IPS-11a (cell line): ENCODE results near the gene HBZ.
A peak's percentile ranks its signal among the peaks of the same experiment; 100 is the strongest.
"Not testable (repeated sequence)": the region's sequence is repeated elsewhere in the genome, so short reads cannot be mapped to it uniquely, and the experiment has no call there.

Experiments
- H3K4me3 ChIP-seq: one replicate; pipeline ENCODE4 v1.5.1; 2013; ENCODE audit warnings: low read depth, low read length, control low read depth

HBZ gene

GRCh38 chr16:164134-164823 lies 11.8 kb downstream of the HBZ start:
- H3K4me3 ChIP-seq = not testable (repeated sequence)

- peak overlapping the region; percentile 0 for H3K4me3 ChIP-seq
These were observed 12.5 kb downstream of the HBZ start for GRCh38 chr16:164827-165538.

GRCh38 chr16:165539-166374 lies 13.3 kb downstream of the HBZ start, which contains the start of gene HBM:
TSS of gene HBM (plus strand) at chr16:165978. CDS start at chr16:165998, 20 bp downstream.
- peak within 1 kb of the TSS; percentile 0 for H3K4me3 ChIP-seq

DNA sequence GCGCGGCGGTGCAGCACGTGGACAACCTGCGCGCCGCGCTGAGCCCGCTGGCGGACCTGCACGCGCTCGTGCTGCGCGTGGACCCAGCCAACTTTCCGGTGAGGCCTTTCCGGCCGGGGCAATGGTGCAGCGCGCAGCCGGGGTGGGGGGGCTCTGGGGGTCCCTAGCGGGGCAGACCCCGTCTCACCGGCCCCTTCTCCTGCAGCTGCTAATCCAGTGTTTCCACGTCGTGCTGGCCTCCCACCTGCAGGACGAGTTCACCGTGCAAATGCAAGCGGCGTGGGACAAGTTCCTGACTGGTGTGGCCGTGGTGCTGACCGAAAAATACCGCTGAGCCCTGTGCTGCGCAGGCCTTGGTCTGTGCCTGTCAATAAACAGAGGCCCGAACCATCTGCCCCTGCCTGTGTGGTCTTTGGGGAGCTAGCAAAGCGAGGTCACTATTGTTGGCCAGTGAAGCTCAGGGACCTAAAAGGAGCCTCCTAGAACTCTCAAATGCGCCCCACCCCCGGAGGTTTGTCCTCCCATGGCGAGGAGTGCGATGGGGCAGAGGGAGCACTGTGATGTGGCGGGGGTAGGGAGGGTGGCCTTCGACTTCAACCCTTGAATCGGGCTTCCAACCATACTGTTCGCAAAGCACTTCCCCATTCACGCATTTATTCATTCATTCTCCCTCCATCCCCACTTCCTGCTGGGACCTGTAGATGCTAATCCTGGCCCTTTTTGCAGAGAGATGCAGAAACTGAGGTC lies 14.1 kb downstream of the HBZ start:
- no peak overlapping the region for H3K4me3 ChIP-seq

DNA sequence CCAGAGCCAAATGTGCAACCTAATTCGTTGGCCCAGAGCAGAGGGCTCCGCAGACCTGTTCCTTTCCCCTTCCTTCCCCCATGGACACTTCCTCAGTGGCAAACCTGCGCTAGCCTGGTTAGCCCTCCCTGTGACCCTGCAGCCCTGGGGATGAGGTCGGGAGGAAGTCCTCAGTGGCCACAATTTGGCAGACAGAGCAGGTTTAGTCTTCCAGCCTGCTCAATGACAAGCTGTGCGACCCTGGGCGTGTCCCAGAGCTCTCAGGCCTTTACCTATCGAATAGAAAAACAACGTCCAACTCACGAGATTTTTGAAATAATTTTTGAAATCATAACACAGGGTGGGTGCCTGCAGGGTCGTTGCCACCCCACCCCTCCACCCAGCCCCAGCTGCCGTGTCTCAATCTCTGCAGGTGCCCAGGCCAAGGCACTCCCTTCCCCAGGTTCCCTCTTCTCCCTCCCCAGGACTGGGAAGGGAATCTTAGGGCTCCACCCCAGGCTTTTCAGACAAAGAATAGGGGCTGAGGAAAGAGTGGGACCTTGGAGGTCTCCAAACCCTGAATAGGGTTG lies 14.8 kb downstream of the HBZ start:
- H3K4me3 ChIP-seq = no peak overlapping the region

GRCh38 chr16:168424-168823 lies 16.0 kb downstream of the HBZ start:
- no peak overlapping the region for H3K4me3 ChIP-seq

DNA sequence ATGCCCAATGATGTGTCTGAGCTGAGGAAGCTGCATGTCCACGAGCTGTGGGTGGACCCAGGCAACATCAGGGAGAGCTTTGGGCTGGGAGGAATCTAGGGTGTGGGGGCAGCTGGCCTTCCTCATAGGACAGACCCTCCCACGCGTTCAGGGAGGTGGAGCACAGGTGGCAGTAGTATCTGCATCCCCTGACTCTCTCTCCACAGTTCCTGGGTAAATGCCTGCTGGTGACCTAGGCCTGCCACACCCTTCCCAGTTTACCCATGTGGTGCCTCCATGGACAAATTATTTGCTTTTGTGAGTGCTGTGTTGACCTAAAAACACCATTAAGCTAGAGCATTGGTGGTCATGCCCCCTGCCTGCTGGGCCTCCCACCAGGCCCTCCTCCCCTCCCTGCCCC lies 16.6 kb downstream of the HBZ start:
- H3K4me3 ChIP-seq = no peak overlapping the region

DNA sequence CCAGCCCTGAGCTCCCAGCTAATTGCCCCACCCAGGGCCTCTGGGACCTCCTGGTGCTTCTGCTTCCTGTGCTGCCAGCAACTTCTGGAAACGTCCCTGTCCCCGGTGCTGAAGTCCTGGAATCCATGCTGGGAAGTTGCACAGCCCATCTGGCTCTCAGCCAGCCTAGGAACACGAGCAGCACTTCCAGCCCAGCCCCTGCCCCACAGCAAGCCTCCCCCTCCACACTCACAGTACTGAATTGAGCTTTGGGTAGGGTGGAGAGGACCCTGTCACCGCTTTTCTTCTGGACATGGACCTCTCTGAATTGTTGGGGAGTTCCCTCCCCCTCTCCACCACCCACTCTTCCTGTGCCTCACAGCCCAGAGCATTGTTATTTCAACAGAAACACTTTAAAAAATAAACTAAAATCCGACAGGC lies 17.7 kb downstream of the HBZ start:
- H3K4me3 ChIP-seq = not testable (repeated sequence)

GRCh38 chr16:170788-171187 lies 18.3 kb downstream of the HBZ start:
- H3K4me3 ChIP-seq = no peak overlapping the region

- H3K4me3 ChIP-seq = not testable (repeated sequence)
These were observed 20.0 kb downstream of the HBZ start, which contains the start of gene HBA2 for GRCh38 chr16:172374-172941. TSS of gene HBA2 (plus strand) at chr16:172876. CDS start at chr16:172913, 37 bp downstream.

- not testable (repeated sequence) for H3K4me3 ChIP-seq
These were observed 20.9 kb downstream of the HBZ start for GRCh38 chr16:173211-173854.

- H3K4me3 ChIP-seq = not testable (repeated sequence)
These were observed 21.7 kb downstream of the HBZ start for GRCh38 chr16:173928-174769.

DNA sequence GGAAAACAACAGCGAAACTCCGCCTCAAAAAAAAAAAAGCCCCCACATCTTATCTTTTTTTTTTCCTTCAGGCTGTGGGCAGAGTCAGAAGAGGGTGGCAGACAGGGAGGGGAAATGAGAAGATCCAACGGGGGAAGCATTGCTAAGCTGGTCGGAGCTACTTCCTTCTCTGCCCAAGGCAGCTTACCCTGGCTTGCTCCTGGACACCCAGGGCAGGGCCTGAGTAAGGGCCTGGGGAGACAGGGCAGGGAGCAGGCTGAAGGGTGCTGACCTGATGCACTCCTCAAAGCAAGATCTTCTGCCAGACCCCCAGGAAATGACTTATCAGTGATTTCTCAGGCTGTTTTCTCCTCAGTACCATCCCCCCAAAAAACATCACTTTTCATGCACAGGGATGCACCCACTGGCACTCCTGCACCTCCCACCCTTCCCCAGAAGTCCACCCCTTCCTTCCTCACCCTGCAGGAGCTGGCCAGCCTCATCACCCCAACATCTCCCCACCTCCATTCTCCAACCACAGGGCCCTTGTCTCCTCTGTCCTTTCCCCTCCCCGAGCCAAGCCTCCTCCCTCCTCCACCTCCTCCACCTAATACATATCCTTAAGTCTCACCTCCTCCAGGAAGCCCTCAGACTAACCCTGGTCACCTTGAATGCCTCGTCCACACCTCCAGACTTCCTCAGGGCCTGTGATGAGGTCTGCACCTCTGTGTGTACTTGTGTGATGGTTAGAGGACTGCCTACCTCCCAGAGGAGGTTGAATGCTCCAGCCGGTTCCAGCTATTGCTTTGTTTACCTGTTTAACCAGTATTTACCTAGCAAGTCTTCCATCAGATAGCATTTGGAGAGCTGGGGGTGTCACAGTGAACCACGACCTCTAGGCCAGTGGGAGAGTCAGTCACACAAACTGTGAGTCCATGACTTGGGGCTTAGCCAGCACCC lies 22.8 kb downstream of the HBZ start:
- H3K4me3 ChIP-seq = no peak overlapping the region

DNA sequence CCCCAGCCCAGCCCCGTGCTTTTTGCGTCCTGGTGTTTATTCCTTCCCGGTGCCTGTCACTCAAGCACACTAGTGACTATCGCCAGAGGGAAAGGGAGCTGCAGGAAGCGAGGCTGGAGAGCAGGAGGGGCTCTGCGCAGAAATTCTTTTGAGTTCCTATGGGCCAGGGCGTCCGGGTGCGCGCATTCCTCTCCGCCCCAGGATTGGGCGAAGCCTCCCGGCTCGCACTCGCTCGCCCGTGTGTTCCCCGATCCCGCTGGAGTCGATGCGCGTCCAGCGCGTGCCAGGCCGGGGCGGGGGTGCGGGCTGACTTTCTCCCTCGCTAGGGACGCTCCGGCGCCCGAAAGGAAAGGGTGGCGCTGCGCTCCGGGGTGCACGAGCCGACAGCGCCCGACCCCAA lies 23.6 kb downstream of the HBZ start:
- H3K4me3 ChIP-seq = not testable (repeated sequence)

- not testable (repeated sequence) for H3K4me3 ChIP-seq
These were observed 24.3 kb downstream of the HBZ start, which contains the start of gene HBA1 for GRCh38 chr16:176477-177382. TSS of gene HBA1 (plus strand) at chr16:176680. CDS start at chr16:176717, 37 bp downstream.

GRCh38 chr16:177394-177822 lies 25.0 kb downstream of the HBZ start:
- no peak overlapping the region for H3K4me3 ChIP-seq
